Measurements from ENCODE around the gene MTX3. TPM values are rescaled to one million over a fixed set of nuclear protein-coding genes. Genes with fewer than 3 reads are reported as not detected.

Gene MTX3
- total RNA-seq, 1 experiment from 2014 or later, result 7.1 TPM

GRCh38 chr5:79966448-79966847 is 24.6 kb downstream of the MTX3 start:
- Histone ChIP-seq H3K27ac (ENCODE audit: low read length) (no peak overlapping the region), H3K9me2 (replicated peaks; ENCODE audit: low read length) (no peaks in the 10 kb centered on the region), H2AFZ (ENCODE audit: low read length) (no peak overlapping the region), H3K4me1 (ENCODE audit: insufficient read depth, low read length) (peaks cover 14% of the 10 kb centered on the region), H3F3A (ENCODE audit: low read length, unreplicated experiment) (no peaks in the 10 kb centered on the region), H4K20me1 (ENCODE audit: low read length) (no peaks in the 10 kb centered on the region), H3K4me3 (ENCODE audit: low read length) (no peak overlapping the region), H3K27me3 (ENCODE audit: low read length) (no peaks in the 10 kb centered on the region), H3K9ac (ENCODE audit: low read length) (no peak overlapping the region), H3K36me3 (ENCODE audit: low read depth, low read length) (no peaks in the 10 kb centered on the region), H3K79me2 (ENCODE audit: low read length) (no peaks in the 10 kb centered on the region), H3K9me3 (ENCODE audit: low read length) (no peaks in the 10 kb centered on the region), H3K4me2 (ENCODE audit: low read length) (no peak overlapping the region)
- CTCF ChIA-PET, result no interaction called here
- BruUV-seq (replicated peaks), result no TSS peak
- no peak for TF ChIP-seq EZH2 (IDR thresholded peaks at IDR 0.05; ENCODE audit: low read length, unreplicated experiment)
- TF ChIP-seq CTCF (conservative IDR thresholded peaks at IDR 0.05; ENCODE audit: low read depth, low read length), result no peak
- TF ChIP-seq EZH2phosphoT487 (IDR thresholded peaks at IDR 0.05; ENCODE audit: borderline replicate concordance, low read length), result no peak
- DNase-seq (no peak), ATAC-seq (no peak)
- POLR2A ChIA-PET (ENCODE audit: unreplicated experiment), result no interaction called here
- intact Hi-C loops (cut with micrococcal nuclease), result no loop called here

GRCh38 chr5:79964136-79964535 is 26.9 kb downstream of the MTX3 start:
- Histone ChIP-seq H4K20me1 (ENCODE audit: low read length) (no peaks in the 10 kb centered on the region), H3K27ac (ENCODE audit: low read length) (no peak overlapping the region), H3K9ac (ENCODE audit: low read length) (no peak overlapping the region), H3K4me2 (ENCODE audit: low read length) (no peak overlapping the region), H2AFZ (ENCODE audit: low read length) (no peak overlapping the region), H3K4me1 (ENCODE audit: insufficient read depth, low read length) (0 out of 2 replicates have a peak, but pooled peaks cover 6% of the 10 kb centered on the region), H3K36me3 (ENCODE audit: low read depth, low read length) (no peaks in the 10 kb centered on the region), H3K4me3 (ENCODE audit: low read length) (no peak overlapping the region), H3K27me3 (ENCODE audit: low read length) (no peaks in the 10 kb centered on the region), H3F3A (ENCODE audit: low read length, unreplicated experiment) (no peaks in the 10 kb centered on the region), H3K79me2 (ENCODE audit: low read length) (no peaks in the 10 kb centered on the region), H3K9me2 (replicated peaks; ENCODE audit: low read length) (no peaks in the 10 kb centered on the region), H3K9me3 (ENCODE audit: low read length) (no peaks in the 10 kb centered on the region)
- no peak for TF ChIP-seq EZH2phosphoT487 (IDR thresholded peaks at IDR 0.05; ENCODE audit: borderline replicate concordance, low read length)
- no peak for TF ChIP-seq CTCF (conservative IDR thresholded peaks at IDR 0.05; ENCODE audit: low read depth, low read length)
- POLR2A ChIA-PET (ENCODE audit: unreplicated experiment), result no interaction called here
- CTCF ChIA-PET, result no interaction called here
- DNase-seq (no peak), ATAC-seq (no peak)
- no TSS peak for BruUV-seq (replicated peaks)
- intact Hi-C loops (cut with micrococcal nuclease), result no loop called here

GRCh38 chr5:79963261-79964061 is 27.6 kb downstream of the MTX3 start:
- Histone ChIP-seq H3K27me3 (ENCODE audit: low read length) (no peaks in the 10 kb centered on the region), H3K9me2 (replicated peaks; ENCODE audit: low read length) (no peaks in the 10 kb centered on the region), H3F3A (ENCODE audit: low read length, unreplicated experiment) (no peaks in the 10 kb centered on the region), H3K79me2 (ENCODE audit: low read length) (no peaks in the 10 kb centered on the region), H3K4me1 (ENCODE audit: insufficient read depth, low read length) (0 out of 2 replicates have a peak, but pooled peaks cover 6% of the 10 kb centered on the region), H3K4me2 (ENCODE audit: low read length) (no peak overlapping the region), H3K9me3 (ENCODE audit: low read length) (no peaks in the 10 kb centered on the region), H3K27ac (ENCODE audit: low read length) (no peak overlapping the region), H3K4me3 (ENCODE audit: low read length) (no peak overlapping the region), H2AFZ (ENCODE audit: low read length) (no peak overlapping the region), H3K9ac (ENCODE audit: low read length) (no peak overlapping the region), H4K20me1 (ENCODE audit: low read length) (no peaks in the 10 kb centered on the region), H3K36me3 (ENCODE audit: low read depth, low read length) (no peaks in the 10 kb centered on the region)
- ChIA-PET CTCF (no interaction called here), POLR2A (ENCODE audit: unreplicated experiment) (no interaction called here)
- DNase-seq (no peak), ATAC-seq (no peak)
- intact Hi-C loops (cut with micrococcal nuclease), result no loop called here
- TF ChIP-seq CTCF (conservative IDR thresholded peaks at IDR 0.05; ENCODE audit: low read depth, low read length) (no peak), EZH2phosphoT487 (IDR thresholded peaks at IDR 0.05; ENCODE audit: borderline replicate concordance, low read length) (no peak), EZH2 (IDR thresholded peaks at IDR 0.05; ENCODE audit: low read length, unreplicated experiment) (no peak)
- no TSS peak for BruUV-seq (replicated peaks)

All from PC-3 (cell line).